Activated naive CD8-positive, alpha-beta T cell treated with anti-CD3 and anti-CD28 coated beads, Interleukin-2, amount 10 ng/mL, durations not matched to agents 7 days and 5 days (primary cell): ENCODE results near the gene PLAC8. TPM values are rescaled to one million over a fixed set of nuclear protein-coding genes. Genes with fewer than 3 reads are reported as not detected.
"Not testable (repeated sequence)": the region's sequence is repeated elsewhere in the genome, so short reads cannot be mapped to it uniquely, and the experiment has no call there.

Experiments used
- ATAC-seq: fragments of 150-1000 bp; cut with Tn5 transposase; one replicate; pipeline ENCODE4 v1.10.0; 2021; ENCODE audit warnings: low read depth, moderate library complexity
- POLR2A ChIA-PET: fragments of 350-600 bp; sonication (Branson Sonifier 250); formaldehyde crosslinking; loops from one replicate; lab custom pipeline; 2021; ENCODE audit warnings: antibody characterized with exemption; lab: Charles Lee
- DNase-seq: peaks from one replicate; pipeline ENCODE4 v3.0.0; 2021
- H3K27ac Mint-ChIP-seq: one replicate; pipeline ENCODE4 v1.8.0; 2022; ENCODE audit warnings: mild to moderate bottlenecking, mixed read lengths
- H3K27me3 Mint-ChIP-seq: one replicate; pipeline ENCODE4 v1.8.0; 2022; ENCODE audit warnings: mild to moderate bottlenecking, moderate library complexity, mixed read lengths
- H3K36me3 Mint-ChIP-seq: one replicate; pipeline ENCODE4 v1.8.0; 2021; ENCODE audit warnings: mild to moderate bottlenecking, mixed read lengths
- H3K4me1 Mint-ChIP-seq: one replicate; pipeline ENCODE4 v1.8.0; 2021; ENCODE audit warnings: mixed read lengths
- H3K4me3 Mint-ChIP-seq: one replicate; pipeline ENCODE4 v1.8.0; 2022; ENCODE audit warnings: mild to moderate bottlenecking, moderate library complexity, mixed read lengths
- H3K9me3 Mint-ChIP-seq: one replicate; pipeline ENCODE4 v1.8.0; 2021; ENCODE audit warnings: mixed read lengths
- total RNA-seq, 2 experiments: library from RNA; stranded (reverse); gene quantifications; one replicate each; pipeline ENCODE4 v1.2.3, GENCODE V29; 2021

The PLAC8 gene
- total RNA-seq, 2 experiments from 2014 or later, result 305 to 314 TPM

- H3K36me3 Mint-ChIP-seq, result peaks cover 31% of the 10 kb centered on the region
- DNase-seq, result no peak
- POLR2A ChIA-PET, result interaction anchor here (1.7 to 2.8 kb wide), 2 partner anchors 8 to 27 kb away, joined by 12 to 35 read pairs; no protein-coding TSS in a partner anchor
Measured at GRCh38 chr4:83082777-83083176, 31.8 kb downstream of the PLAC8 start.

GRCh38 chr4:83080561-83080960 lies 34.0 kb downstream of the PLAC8 start:
- no peaks in the 10 kb centered on the region for H3K27me3 Mint-ChIP-seq
- DNase-seq (no peak), ATAC-seq (no peak)
- POLR2A ChIA-PET, result no interaction called here
- H3K4me1 Mint-ChIP-seq, result peaks cover 30% of the 10 kb centered on the region
- H3K4me3 Mint-ChIP-seq, result no peak overlapping the region
- no peaks in the 10 kb centered on the region for H3K9me3 Mint-ChIP-seq
- H3K27ac Mint-ChIP-seq, result no peak overlapping the region
- peaks cover 43% of the 10 kb centered on the region for H3K36me3 Mint-ChIP-seq

More at GRCh38 chr4:83082777-83083176, 31.8 kb downstream of the PLAC8 start:
- Mint-ChIP-seq H3K9me3 (no peaks in the 10 kb centered on the region), H3K4me1 (peaks cover 29% of the 10 kb centered on the region), H3K27me3 (no peaks in the 10 kb centered on the region), H3K27ac (peak overlapping the region; percentile 18), H3K4me3 (no peak overlapping the region)
- no peak for ATAC-seq

- H3K36me3 Mint-ChIP-seq, result peaks cover 35% of the 10 kb centered on the region
- no peaks in the 10 kb centered on the region for H3K27me3 Mint-ChIP-seq
- H3K4me1 Mint-ChIP-seq, result peaks cover 15% of the 10 kb centered on the region
- H3K27ac Mint-ChIP-seq, result no peak overlapping the region
- no peak for DNase-seq
- no peak overlapping the region for H3K4me3 Mint-ChIP-seq
- H3K9me3 Mint-ChIP-seq, result no peaks in the 10 kb centered on the region
- POLR2A ChIA-PET, result interaction anchor here (0.8 to 1.8 kb wide), 4 partner anchors 8 to 208 kb away, joined by 3 to 12 read pairs (median 3); no protein-coding TSS in a partner anchor
- no peak for ATAC-seq
Measured at GRCh38 chr4:83075311-83076095, 39.0 kb downstream of the PLAC8 start.

DNA sequence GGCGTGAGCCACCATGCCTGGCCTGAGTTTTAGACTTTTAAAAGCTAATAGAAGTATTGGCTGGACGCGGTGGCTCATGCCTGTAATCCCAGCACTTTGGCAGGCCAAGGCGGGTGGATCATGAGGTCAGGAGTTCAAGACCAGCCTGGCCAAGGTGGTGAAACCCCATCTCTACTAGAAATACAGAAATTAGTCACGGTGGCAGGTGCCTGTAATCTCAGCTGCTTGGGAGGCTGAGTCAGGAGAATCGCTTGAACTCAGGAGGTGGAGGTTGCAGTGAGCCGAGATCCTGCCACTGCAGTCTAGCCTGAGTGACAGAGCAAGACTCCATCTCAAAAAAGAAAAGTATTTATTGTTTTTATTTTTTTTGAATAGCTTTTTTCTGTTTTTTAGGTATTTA lies 39.7 kb downstream of the PLAC8 start:
- Mint-ChIP-seq H3K36me3 (peaks cover 38% of the 10 kb centered on the region), H3K4me1 (peaks cover 15% of the 10 kb centered on the region), H3K4me3 (peak overlapping the region; percentile 43)
- ATAC-seq, H3K27ac Mint-ChIP-seq, H3K27me3 Mint-ChIP-seq, H3K9me3 Mint-ChIP-seq, DNase-seq: not testable (repeated sequence)
- POLR2A ChIA-PET, result interaction anchor here (0.8 to 1.8 kb wide), 6 partner anchors 9 to 180 kb away, joined by 3 to 12 read pairs (median 4); no protein-coding TSS in a partner anchor

- DNase-seq (no peak), ATAC-seq (peak; percentile 89)
- peaks cover 40% of the 10 kb centered on the region for H3K36me3 Mint-ChIP-seq
- no peaks in the 10 kb centered on the region for H3K27me3 Mint-ChIP-seq
- peak overlapping the region; percentile 70 for H3K4me3 Mint-ChIP-seq
- H3K27ac Mint-ChIP-seq, result peak overlapping the region; percentile 60
- peaks cover 15% of the 10 kb centered on the region for H3K4me1 Mint-ChIP-seq
- POLR2A ChIA-PET, result interaction anchor here (0.6 to 1.8 kb wide), 7 partner anchors 9 to 180 kb away, joined by 3 to 12 read pairs (median 3); no protein-coding TSS in a partner anchor
- H3K9me3 Mint-ChIP-seq, result no peaks in the 10 kb centered on the region
Measured at GRCh38 chr4:83074086-83074704, 40.3 kb downstream of the PLAC8 start.

GRCh38 chr4:83071116-83071515 lies 43.4 kb downstream of the PLAC8 start:
- POLR2A ChIA-PET, result no interaction called here
- Mint-ChIP-seq H3K27ac (no peak overlapping the region), H3K4me3 (no peak overlapping the region), H3K4me1 (peaks cover 10% of the 10 kb centered on the region), H3K9me3 (no peaks in the 10 kb centered on the region), H3K36me3 (peaks cover 28% of the 10 kb centered on the region), H3K27me3 (no peaks in the 10 kb centered on the region)
- ATAC-seq (no peak), DNase-seq (no peak)

- Mint-ChIP-seq H3K4me1 (peaks cover 2% of the 10 kb centered on the region), H3K4me3 (no peak overlapping the region), H3K36me3 (peaks cover 29% of the 10 kb centered on the region), H3K27ac (no peak overlapping the region), H3K9me3 (no peaks in the 10 kb centered on the region), H3K27me3 (no peaks in the 10 kb centered on the region)
- DNase-seq (no peak), ATAC-seq (no peak)
- POLR2A ChIA-PET, result no interaction called here
Measured at GRCh38 chr4:83067058-83067639, 47.4 kb downstream of the PLAC8 start.

GRCh38 chr4:83065266-83065665 lies 49.3 kb downstream of the PLAC8 start:
- Mint-ChIP-seq H3K4me3 (no peak overlapping the region), H3K36me3 (peaks cover 31% of the 10 kb centered on the region), H3K4me1 (no peaks in the 10 kb centered on the region), H3K27me3 (no peaks in the 10 kb centered on the region), H3K9me3 (no peaks in the 10 kb centered on the region), H3K27ac (no peak overlapping the region)
- DNase-seq (no peak), ATAC-seq (no peak)
- POLR2A ChIA-PET, result no interaction called here

- Mint-ChIP-seq H3K27me3 (no peaks in the 10 kb centered on the region), H3K4me3 (no peak overlapping the region)
- POLR2A ChIA-PET, result no interaction called here
Measured at GRCh38 chr4:83062739-83063138, 51.8 kb downstream of the PLAC8 start.

DNA sequence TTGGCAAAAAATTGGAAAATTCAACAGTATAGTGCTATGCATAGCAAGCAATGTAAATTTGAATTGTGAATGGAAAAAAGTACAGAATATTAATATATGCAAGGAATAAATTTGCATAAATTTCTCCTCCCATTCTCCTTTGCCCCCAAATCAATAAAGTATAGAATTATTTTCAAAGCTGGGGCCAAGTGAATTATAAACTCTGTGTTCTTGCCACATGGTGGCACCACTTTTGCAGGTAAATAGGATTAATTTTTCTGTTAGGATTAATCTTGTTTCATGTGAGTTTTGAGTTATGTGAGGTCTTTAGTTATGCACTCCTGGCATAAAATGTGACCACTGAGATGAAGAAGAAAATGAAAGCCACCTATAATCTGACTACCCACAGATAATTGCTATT lies 59.6 kb downstream of the PLAC8 start:
- peaks cover 28% of the 10 kb centered on the region for H3K36me3 Mint-ChIP-seq
- no peak overlapping the region for H3K27ac Mint-ChIP-seq
- no peaks in the 10 kb centered on the region for H3K27me3 Mint-ChIP-seq
- H3K4me3 Mint-ChIP-seq, result no peak overlapping the region
- ATAC-seq, result no peak
- peaks cover 2% of the 10 kb centered on the region for H3K4me1 Mint-ChIP-seq
- no peak for DNase-seq
- H3K9me3 Mint-ChIP-seq, result no peaks in the 10 kb centered on the region
- POLR2A ChIA-PET, result interaction anchor here (1.0 kb wide), 1 partner anchor 229 kb away, joined by 3 read pairs; no protein-coding TSS in a partner anchor

More at GRCh38 chr4:83062739-83063138, 51.8 kb downstream of the PLAC8 start:
- Mint-ChIP-seq H3K27ac (no peak overlapping the region), H3K36me3 (peaks cover 26% of the 10 kb centered on the region), H3K4me1 (no peaks in the 10 kb centered on the region), H3K9me3 (no peaks in the 10 kb centered on the region)
- ATAC-seq (no peak), DNase-seq (no peak)

DNA sequence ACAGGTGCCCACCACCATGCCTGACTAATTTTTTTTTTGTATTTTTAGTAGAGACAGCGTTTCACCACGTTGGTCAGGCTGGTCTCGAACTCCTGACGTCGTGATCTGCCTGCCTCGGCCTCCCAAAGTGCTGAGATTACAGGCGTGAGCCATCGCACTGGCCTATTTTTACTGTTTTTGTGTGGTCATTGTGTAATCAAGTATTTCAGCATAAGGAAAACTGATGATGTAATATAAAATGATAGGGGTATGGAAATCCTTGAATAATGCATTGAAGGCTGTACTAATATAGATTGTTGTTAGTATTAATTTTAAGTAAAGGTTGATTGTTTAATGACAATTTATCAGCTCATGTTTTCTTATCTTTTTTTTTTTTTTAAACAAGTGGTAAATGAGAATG lies 65.7 kb downstream of the PLAC8 start:
- POLR2A ChIA-PET, result not testable (repeated sequence)

GRCh38 chr4:83046693-83047473 lies 67.6 kb downstream of the PLAC8 start:
- no peak for DNase-seq
- Mint-ChIP-seq H3K36me3 (peaks cover 14% of the 10 kb centered on the region), H3K27ac (no peak overlapping the region), H3K4me1 (peaks cover 3% of the 10 kb centered on the region), H3K27me3 (no peaks in the 10 kb centered on the region), H3K9me3 (no peaks in the 10 kb centered on the region), H3K4me3 (no peak overlapping the region)
- no peak for ATAC-seq
- POLR2A ChIA-PET, result no interaction called here

More for the DNA sequence above, 65.7 kb downstream of the PLAC8 start:
- H3K9me3 Mint-ChIP-seq, H3K4me3 Mint-ChIP-seq, H3K27ac Mint-ChIP-seq, H3K27me3 Mint-ChIP-seq, DNase-seq, ATAC-seq, H3K4me1 Mint-ChIP-seq: not testable (repeated sequence)
- H3K36me3 Mint-ChIP-seq, result peaks cover 18% of the 10 kb centered on the region
